IMR-90 (cell line): Measurements from ENCODE around the gene SRRD. TPM values are rescaled to one million over a fixed set of nuclear protein-coding genes. Genes with fewer than 3 reads are reported as not detected.

Experiments used
- ATAC-seq: fragments of 200-7000 bp; cut with Tn5 transposase; 2 replicates; pipeline ENCODE4 v1.9.1; 2020; ENCODE audit warnings: low read depth, mild to moderate bottlenecking, moderate library complexity
- BruUV-seq: library from RNA; stranded (reverse); fragments of 400-500 nt; replicated peaks from 2 replicates; lab custom pipeline; 2021; lab: Mats Ljungman, UMichigan
- CTCF ChIA-PET: fragments of 300-600 bp; formaldehyde crosslinking; extraction: SDS; loops from one replicate; lab custom pipeline; 2021; ENCODE audit warnings: antibody characterized with exemption; lab: Yijun Ruan, JAX
- POLR2A ChIA-PET: fragments of 300-600 bp; sonication (Branson Sonifier 250); formaldehyde crosslinking; loops from one replicate; lab custom pipeline; 2022; ENCODE audit warnings: antibody characterized with exemption; ENCODE audit not compliant: unreplicated experiment; lab: Charles Lee
- DNase-seq: peaks from one replicate; pipeline ENCODE4 v3.0.0; 2013
- H2AFZ ChIP-seq: replicated peaks from 2 replicates; pipeline ENCODE3; 2013; ENCODE audit warnings: low read length, mild to moderate bottlenecking; ENCODE audit not compliant: poor library complexity
- H2AK5ac ChIP-seq: 2 replicates; pipeline ENCODE4 v1.6.1; 2013; ENCODE audit warnings: low read depth, low read length, inconsistent platforms
- H2AK9ac ChIP-seq: replicated peaks from 2 replicates; pipeline ENCODE3; 2013; ENCODE audit warnings: mild to moderate bottlenecking, low read depth, low read length, moderate library complexity; ENCODE audit not compliant: poor library complexity
- H2BK120ac ChIP-seq: 2 replicates; pipeline ENCODE4 v1.6.1; 2013; ENCODE audit warnings: low read depth, low read length, inconsistent platforms
- H2BK15ac ChIP-seq: 3 replicates; pipeline ENCODE4 v1.6.1; 2013; ENCODE audit warnings: low read depth, low read length, inconsistent platforms
- H2BK20ac ChIP-seq: 2 replicates; pipeline ENCODE4 v1.6.1; 2013; ENCODE audit warnings: low read depth, mild to moderate bottlenecking, inconsistent platforms, low read length, moderate library complexity
- H2BK5ac ChIP-seq: 2 replicates; pipeline ENCODE4 v1.6.1; 2013; ENCODE audit warnings: mild to moderate bottlenecking, low read depth, low read length, inconsistent platforms; ENCODE audit not compliant: poor library complexity, severe bottlenecking
- H3K14ac ChIP-seq: replicated peaks from 2 replicates; pipeline ENCODE4 v1.6.1; 2013; ENCODE audit warnings: low read depth, low read length, inconsistent platforms
- H3K18ac ChIP-seq: 2 replicates; pipeline ENCODE4 v1.6.1; 2013; ENCODE audit warnings: low read depth, low read length, control low read depth
- H3K23ac ChIP-seq: 2 replicates; pipeline ENCODE4 v1.6.1; 2013; ENCODE audit warnings: low read depth, low read length, inconsistent platforms
- H3K27ac ChIP-seq: 2 replicates; pipeline ENCODE4 v1.5.1; 2013; ENCODE audit warnings: mild to moderate bottlenecking, control low read depth, low read length; ENCODE audit not compliant: insufficient read depth
- H3K27me3 ChIP-seq: 2 replicates; pipeline ENCODE4 v1.6.1; 2013; ENCODE audit warnings: low read length; ENCODE audit not compliant: control insufficient read depth, insufficient read depth
- H3K36me3 ChIP-seq: 2 replicates; pipeline ENCODE4 v1.6.1; 2013; ENCODE audit warnings: low read length, mixed read lengths; ENCODE audit not compliant: control insufficient read depth, insufficient read depth
- H3K4ac ChIP-seq: 2 replicates; pipeline ENCODE4 v1.6.1; 2013; ENCODE audit warnings: low read depth, low read length, inconsistent platforms
- H3K4me1 ChIP-seq: 2 replicates; pipeline ENCODE4 v1.6.1; 2013; ENCODE audit warnings: low read length, mixed read lengths; ENCODE audit not compliant: control insufficient read depth, insufficient read depth
- H3K4me2 ChIP-seq: 2 replicates; pipeline ENCODE4 v1.6.1; 2013; ENCODE audit warnings: low read depth, mild to moderate bottlenecking, control low read depth, low read length, moderate library complexity
- H3K4me3 ChIP-seq: 2 replicates; pipeline ENCODE4 v1.5.1; 2013; ENCODE audit warnings: low read depth, mild to moderate bottlenecking, control low read depth, low read length, moderate library complexity; ENCODE audit not compliant: insufficient read depth
- H3K56ac ChIP-seq: 2 replicates; pipeline ENCODE4 v1.6.1; 2013; ENCODE audit warnings: low read length, inconsistent platforms; ENCODE audit not compliant: insufficient read depth; ENCODE audit errors: extremely low read depth
- H3K79me1 ChIP-seq, 2 experiments: 2 replicates each; pipeline ENCODE4 v1.6.1; 2013; ENCODE audit warnings: low read length in 2 of 2, inconsistent platforms in 1 of 2, low read depth in 1 of 2
- H3K9ac ChIP-seq: 2 replicates; pipeline ENCODE4 v1.6.1; 2013; ENCODE audit warnings: low read depth, low read length, control low read depth
- H3K9me1 ChIP-seq: 2 replicates; pipeline ENCODE4 v1.6.1; 2013; ENCODE audit warnings: low read length, inconsistent platforms; ENCODE audit not compliant: insufficient read depth
- H3K9me3 ChIP-seq: 2 replicates; pipeline ENCODE4 v1.6.1; 2013; ENCODE audit warnings: low read length; ENCODE audit not compliant: control insufficient read depth, insufficient read depth
- H4K20me1 ChIP-seq: 2 replicates; pipeline ENCODE4 v1.6.1; 2013; ENCODE audit warnings: low read length, inconsistent platforms; ENCODE audit not compliant: insufficient read depth
- H4K5ac ChIP-seq: 2 replicates; pipeline ENCODE4 v1.6.1; 2013; ENCODE audit warnings: mild to moderate bottlenecking, low read depth, low read length, control low read depth
- H4K8ac ChIP-seq, 2 experiments: 2 replicates each; pipeline ENCODE4 v1.6.1; 2013; ENCODE audit warnings: low read depth in 2 of 2, low read length in 2 of 2, control low read depth in 1 of 2, inconsistent platforms in 1 of 2
- H4K91ac ChIP-seq: 2 replicates; pipeline ENCODE4 v1.6.1; 2013; ENCODE audit warnings: low read depth, low read length, inconsistent platforms; ENCODE audit not compliant: insufficient read depth
- CEBPB ChIP-seq: IDR thresholded peaks from 2 replicates; pipeline ENCODE4 v1.6.1; 2012; ENCODE audit warnings: low read depth, low read length, improper control_type of control experiment
- MAFK ChIP-seq: IDR thresholded peaks from 2 replicates; pipeline ENCODE4 v1.6.1; 2012; ENCODE audit warnings: low read depth, low read length, improper control_type of control experiment
- SMC3 ChIP-seq: fragments of 150-350 bp; IDR thresholded peaks from 2 replicates; pipeline ENCODE4 v1.6.1; 2016; ENCODE audit warnings: low read depth, mild to moderate bottlenecking, antibody characterized with exemption, low read length, moderate library complexity
- WGBS, 2 experiments: methylation state at CpG; one replicate each; pipeline versions ENCODE4 v1.1.5 to v1.1.7; 2013; ENCODE audit warnings: missing lambda C conversion rate in 2 of 2; ENCODE audit not compliant: insufficient read length in 1 of 2; ENCODE audit errors: extremely low coverage in 2 of 2; 5-methylcytosine and 5-hydroxymethylcytosine counted together
- dilution Hi-C: fragments of 300-500 bp; cut with HindIII; formaldehyde crosslinking; loops from one replicate; pipeline ENCODE4 v1.14.3; 2018; ENCODE audit warnings: low sequenced_read_pairs; ENCODE audit not compliant: unreplicated experiment
- in situ Hi-C: fragments of 300-500 bp; cut with MboI; formaldehyde crosslinking; loops from 3 replicates; pipeline ENCODE4 v1.14.3; 2019; ENCODE audit warnings: low sequenced_read_pairs, inconsistent platforms, mixed read lengths
- intact Hi-C: fragments of 100-400 bp; cut with micrococcal nuclease; formaldehyde crosslinking; loops from 2 replicates; pipeline ENCODE4 v1.10.0; 2022
- polyA plus RNA-seq, 3 experiments: library from polyadenylated mRNA; depleted of rRNA; stranded (reverse); fragments of >200 nt; gene quantifications; 2 replicates each; pipeline ENCODE4 v1.2.3, GENCODE V29; 2012; ENCODE audit warnings: low replicate concordance in 1 of 3
- total RNA-seq: library from RNA; depleted of rRNA; stranded (reverse); fragments of >200 nt; gene quantifications from 2 replicates; pipeline ENCODE4 v1.2.3, GENCODE V29; 2012
- TF ChIP-seq, protein P1 (sequence below): fragments of 150-350 bp; IDR thresholded peaks from 2 replicates; pipeline ENCODE4 v1.6.1; 2017; ENCODE audit warnings: mild to moderate bottlenecking, antibody characterized with exemption, low read length, low read depth

The SRRD gene
- total and polyA plus RNA-seq, 2 of the 4 experiments (the other 2 are of a cell fraction), result 18.3 to 24.0 TPM

DNA sequence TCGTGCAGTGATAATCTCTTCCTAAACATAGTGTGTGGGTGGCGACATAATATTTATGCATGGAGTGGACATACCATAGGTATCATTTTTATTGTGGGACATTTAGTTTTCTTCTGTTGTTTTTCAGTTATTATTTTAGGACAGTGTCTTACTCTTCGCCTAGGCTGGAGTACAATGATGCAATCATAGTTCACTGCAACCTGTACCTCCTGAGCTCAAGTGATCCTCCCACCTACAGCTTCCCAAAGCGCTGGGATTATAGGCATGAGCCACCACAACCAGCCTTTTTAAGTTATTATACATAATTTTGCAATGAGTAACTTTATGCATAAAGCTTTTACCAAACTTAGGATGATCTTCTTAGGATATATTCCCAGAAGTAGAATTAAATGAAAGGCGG, 2.7 kb downstream of the SRRD start:
- Histone ChIP-seq H3K9me3 (no peaks in the 10 kb centered on the region), H3K4me1 (peaks cover 6% of the 10 kb centered on the region), H2AFZ (no peak overlapping the region), H4K5ac (no peak overlapping the region), H3K4me2 (no peak overlapping the region), H4K91ac (no peak overlapping the region), H3K79me1 (peaks cover 26 to 48% of the 10 kb centered on the region in 2 experiments), H3K36me3 (peaks cover 27% of the 10 kb centered on the region), H2AK5ac (no peak overlapping the region), H2AK9ac (no peak overlapping the region), H3K27ac (no peak overlapping the region), H2BK20ac (no peak overlapping the region), H3K23ac (no peak overlapping the region), H3K27me3 (no peaks in the 10 kb centered on the region), H3K4me3 (no peak overlapping the region), H2BK5ac (no peak overlapping the region), H2BK15ac (no peak overlapping the region), H3K9me1 (no peaks in the 10 kb centered on the region), H3K56ac (no peak overlapping the region), H3K18ac (no peak overlapping the region), H2BK120ac (no peak overlapping the region), H3K4ac (no peak overlapping the region), H4K8ac (no peak overlapping the region), H3K14ac (no peak overlapping the region), H4K20me1 (no peaks in the 10 kb centered on the region; the same call in 1 of the 2 replicates), H3K9ac (no peak overlapping the region)
- ChIA-PET POLR2A (no interaction called here), CTCF (no interaction called here)
- no peak for DNase-seq
- dilution Hi-C loops (no loop called here), intact Hi-C loops (no loop called here), in situ Hi-C loops (no loop called here)
- no CpG with 5 or more reads among the region's 5 CpGs for WGBS, 2 experiments
- BruUV-seq, result no TSS peak
- TF ChIP-seq MAFK, result no peak
- TF ChIP-seq CEBPB, result peak; percentile 52
- TF ChIP-seq, protein P1, sequence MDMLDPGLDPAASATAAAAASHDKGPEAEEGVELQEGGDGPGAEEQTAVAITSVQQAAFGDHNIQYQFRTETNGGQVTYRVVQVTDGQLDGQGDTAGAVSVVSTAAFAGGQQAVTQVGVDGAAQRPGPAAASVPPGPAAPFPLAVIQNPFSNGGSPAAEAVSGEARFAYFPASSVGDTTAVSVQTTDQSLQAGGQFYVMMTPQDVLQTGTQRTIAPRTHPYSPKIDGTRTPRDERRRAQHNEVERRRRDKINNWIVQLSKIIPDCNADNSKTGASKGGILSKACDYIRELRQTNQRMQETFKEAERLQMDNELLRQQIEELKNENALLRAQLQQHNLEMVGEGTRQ, result no peak
- TF ChIP-seq SMC3, result no peak
- ATAC-seq, result no peak
